ENCODE data around the gene DDX53. TPM values are rescaled to one million over a fixed set of nuclear protein-coding genes. Genes with fewer than 3 reads are reported as not detected.

DDX53 gene
- total and polyA plus RNA-seq, 7 donors = not detected

GRCh38 chrX:22963196-22963595 is 36.6 kb upstream of the DDX53 start:
- no peak for DNase-seq
- Histone ChIP-seq H3K27ac (no peak overlapping the region), H3K9me3 (no peaks in the 10 kb centered on the region), H3K4me1 (peaks cover 0 to 4% (median 2%) of the 10 kb centered on the region in 4 donors), H3K36me3 (no peaks in the 10 kb centered on the region), H3K4me3 (no peak overlapping the region), H3K27me3 (no peaks in the 10 kb centered on the region)
- TF ChIP-seq EP300 (IDR thresholded peaks at IDR 0.05) = no peak
- no peak for TF ChIP-seq CTCF (IDR thresholded peaks at IDR 0.05)
- WGBS, 2 donors = 67 to 84% methylated on average over 2 of the region's 2 CpGs
- intact Hi-C loops (cut with DNase I) = no loop called here

GRCh38 chrX:22968494-22968893 is 31.3 kb upstream of the DDX53 start:
- H3K36me3 ChIP-seq = no peaks in the 10 kb centered on the region
- H3K27ac ChIP-seq = no peak overlapping the region
- intact Hi-C loops (cut with DNase I) = no loop called here
- no peak for TF ChIP-seq POLR2AphosphoS5 (IDR thresholded peaks at IDR 0.05)
- no peak for TF ChIP-seq EP300 (IDR thresholded peaks at IDR 0.05)
- TF ChIP-seq CTCF (IDR thresholded peaks at IDR 0.05) = no peak
- TF ChIP-seq POLR2A (IDR thresholded peaks at IDR 0.05) = no peak
- H3K9me3 ChIP-seq = no peaks in the 10 kb centered on the region
- DNase-seq = no peak
- WGBS, 2 donors = 73 to 87% methylated on average over 2 of the region's 2 CpGs
- H3K4me1 ChIP-seq = peaks cover 0 to 5% (median 0%) of the 10 kb centered on the region in 4 donors
- no peaks in the 10 kb centered on the region for H3K27me3 ChIP-seq
- no peak overlapping the region for H3K4me3 ChIP-seq

GRCh38 chrX:22969411-22969810 is 30.3 kb upstream of the DDX53 start:
- Histone ChIP-seq H3K9me3 (no peaks in the 10 kb centered on the region), H3K36me3 (no peaks in the 10 kb centered on the region), H3K27ac (no peak overlapping the region), H3K27me3 (no peaks in the 10 kb centered on the region), H3K4me3 (no peak overlapping the region), H3K4me1 (peaks cover 0 to 5% (median 0%) of the 10 kb centered on the region in 4 donors)
- WGBS, 2 donors = 37 to 38% methylated on average over 1 of the region's 1 CpG
- TF ChIP-seq POLR2AphosphoS5 (IDR thresholded peaks at IDR 0.05) (no peak), POLR2A (IDR thresholded peaks at IDR 0.05) (no peak), CTCF (IDR thresholded peaks at IDR 0.05) (no peak), EP300 (IDR thresholded peaks at IDR 0.05) (no peak)
- intact Hi-C loops (cut with DNase I) = no loop called here
- DNase-seq = no peak

- Histone ChIP-seq H3K27ac (no peak overlapping the region), H3K4me3 (no peak overlapping the region), H3K4me1 (peaks cover 0 to 5% (median 0%) of the 10 kb centered on the region in 4 donors), H3K36me3 (no peaks in the 10 kb centered on the region), H3K27me3 (no peaks in the 10 kb centered on the region), H3K9me3 (no peaks in the 10 kb centered on the region)
- DNase-seq = no peak
- intact Hi-C loops (cut with DNase I) = no loop called here
- 70 to 91% methylated on average over 1 of the region's 1 CpG for WGBS, 2 donors
- no peak for TF ChIP-seq EP300 (IDR thresholded peaks at IDR 0.05)
- no peak for TF ChIP-seq CTCF (IDR thresholded peaks at IDR 0.05)
- no peak for TF ChIP-seq POLR2A (IDR thresholded peaks at IDR 0.05)
- TF ChIP-seq POLR2AphosphoS5 (IDR thresholded peaks at IDR 0.05) = no peak
Measured at GRCh38 chrX:22970861-22971260, 28.9 kb upstream of the DDX53 start.

- intact Hi-C loops (cut with DNase I) = no loop called here
- TF ChIP-seq EP300 (IDR thresholded peaks at IDR 0.05) (no peak), POLR2AphosphoS5 (IDR thresholded peaks at IDR 0.05) (no peak), POLR2A (IDR thresholded peaks at IDR 0.05) (no peak), CTCF (IDR thresholded peaks at IDR 0.05) (no peak)
- WGBS, 2 donors = 81 to 89% methylated on average over 4 of the region's 4 CpGs
Measured at GRCh38 chrX:22974616-22975015, 25.1 kb upstream of the DDX53 start.

More at GRCh38 chrX:22974616-22975015, 25.1 kb upstream of the DDX53 start:
- Histone ChIP-seq H3K27me3 (no peaks in the 10 kb centered on the region), H3K4me3 (no peak overlapping the region), H3K27ac (no peak overlapping the region), H3K36me3 (no peaks in the 10 kb centered on the region), H3K4me1 (no peaks in the 10 kb centered on the region), H3K9me3 (no peaks in the 10 kb centered on the region)
- no peak for DNase-seq
